Caco-2 (cell line): ENCODE data around the gene SLC28A1. TPM values are rescaled to one million over a fixed set of nuclear protein-coding genes. Genes with fewer than 3 reads are reported as not detected.
A peak's percentile ranks its signal among the peaks of the same experiment; 100 is the strongest.

Experiments
- BruUV-seq: library from RNA; stranded (reverse); fragments of 400-500 nt; replicated peaks from 2 replicates; lab custom pipeline; 2021; lab: Mats Ljungman, UMichigan
- CTCF ChIA-PET: fragments of 300-600 bp; sonication (Branson Sonifier 250); formaldehyde crosslinking; loops from one replicate; lab custom pipeline; 2022; ENCODE audit warnings: antibody characterized with exemption; lab: Charles Lee
- POLR2A ChIA-PET: fragments of 300-600 bp; sonication (Branson Sonifier 250); formaldehyde crosslinking; loops from one replicate; lab custom pipeline; 2022; ENCODE audit warnings: antibody characterized with exemption; lab: Charles Lee
- DNase-seq, 2 experiments: peaks; one replicate each; pipeline versions ENCODE4 v3.0.0 to v3.0.0-alpha.2; 2020 to 2022
- H3K27me3 ChIP-seq: replicated peaks from 2 replicates; pipeline ENCODE4 v1.6.0; 2011; ENCODE audit warnings: low read length; ENCODE audit not compliant: control insufficient read depth, insufficient read depth
- H3K36me3 ChIP-seq: 2 replicates; pipeline ENCODE4 v1.5.1; 2011; ENCODE audit warnings: low read length; ENCODE audit not compliant: control insufficient read depth, insufficient read depth
- H3K4me1 ChIP-seq: fragments of 250-450 bp; sonication (Bioruptor Pico); 2 replicates; pipeline ENCODE4 v1.5.1; 2020; ENCODE audit warnings: mild to moderate bottlenecking
- H3K4me3 ChIP-seq: 2 replicates; pipeline ENCODE4 v1.5.1; 2011; ENCODE audit warnings: low read depth, mild to moderate bottlenecking, control low read depth, low read length
- H3K9me3 ChIP-seq: fragments of 250-450 bp; sonication (Bioruptor Pico); 2 replicates; pipeline ENCODE4 v1.5.1; 2020; ENCODE audit warnings: mild to moderate bottlenecking, moderate library complexity
- H3K27ac Mint-ChIP-seq: one replicate; pipeline ENCODE4 v1.8.0; 2022; ENCODE audit warnings: mixed read lengths; ENCODE audit not compliant: unreplicated experiment
- H3K27me3 Mint-ChIP-seq: one replicate; pipeline ENCODE4 v1.8.0; 2022; ENCODE audit warnings: mixed read lengths; ENCODE audit not compliant: insufficient read depth, unreplicated experiment
- H3K36me3 Mint-ChIP-seq: one replicate; pipeline ENCODE4 v1.8.0; 2022; ENCODE audit warnings: mild to moderate bottlenecking, mixed read lengths; ENCODE audit not compliant: insufficient read depth, unreplicated experiment
- H3K4me1 Mint-ChIP-seq: one replicate; pipeline ENCODE4 v1.8.0; 2022; ENCODE audit warnings: low read depth, mixed read lengths; ENCODE audit not compliant: unreplicated experiment
- H3K4me3 Mint-ChIP-seq: one replicate; pipeline ENCODE4 v1.8.0; 2022; ENCODE audit warnings: mild to moderate bottlenecking, moderate library complexity, mixed read lengths; ENCODE audit not compliant: unreplicated experiment
- H3K9me3 Mint-ChIP-seq: one replicate; pipeline ENCODE4 v1.8.0; 2022; ENCODE audit warnings: mixed read lengths; ENCODE audit not compliant: unreplicated experiment
- intact Hi-C: fragments of 100-400 bp; cut with micrococcal nuclease; formaldehyde crosslinking; loops from one replicate; pipeline ENCODE4 v1.10.0; 2022; ENCODE audit not compliant: unreplicated experiment
- total RNA-seq: library from RNA; stranded (reverse); gene quantifications from 2 replicates; pipeline ENCODE4 v1.2.3, GENCODE V29; 2022
- TF ChIP-seq, protein P1 (sequence below), 2 experiments: fragments of 200-600 bp in 1 of 2; IDR thresholded peaks; 1 replicate in 1 of 2; 2 replicates in 1 of 2; pipeline versions ENCODE4 v1.5.1 to v1.8.0; 2011 to 2022; ENCODE audit warnings: antibody characterized with exemption in 1 of 2, control low read depth in 1 of 2, inconsistent platforms in 1 of 2, low read depth in 1 of 2, low read length in 1 of 2, mild to moderate bottlenecking in 1 of 2, moderate library complexity in 1 of 2; ENCODE audit not compliant: insufficient read depth in 1 of 2, severe bottlenecking in 1 of 2, unreplicated experiment in 1 of 2

SLC28A1 gene
- total RNA-seq, 1 experiment from 2014 or later: not detected

DNA sequence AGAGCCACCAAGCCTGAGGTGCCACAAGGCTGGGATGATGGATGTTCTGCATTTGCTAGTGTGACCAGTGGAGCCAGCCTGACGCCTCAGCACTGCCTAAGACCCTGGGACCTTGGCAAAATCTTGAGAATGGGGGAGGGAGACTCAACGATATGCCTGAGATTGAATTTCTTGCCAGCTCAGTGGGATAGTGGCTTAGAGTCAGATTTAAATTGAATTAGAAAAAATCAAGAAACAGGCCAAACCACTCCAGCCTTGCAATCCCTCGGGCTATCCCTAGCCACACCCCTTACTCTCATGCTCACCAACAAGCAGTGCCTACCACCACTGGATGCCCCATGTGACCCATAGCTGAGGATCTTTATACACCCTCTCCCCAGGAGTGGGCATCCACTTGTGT, 78.5 kb downstream of the SLC28A1 start:
- Histone ChIP-seq H3K27me3 (no peaks in the 10 kb centered on the region), H3K9me3 (no peaks in the 10 kb centered on the region; the same call in 1 of the 2 replicates), H3K4me1 (peaks cover 9% of the 10 kb centered on the region), H3K36me3 (no peaks in the 10 kb centered on the region), H3K4me3 (no peak overlapping the region)
- TF ChIP-seq, protein P1, sequence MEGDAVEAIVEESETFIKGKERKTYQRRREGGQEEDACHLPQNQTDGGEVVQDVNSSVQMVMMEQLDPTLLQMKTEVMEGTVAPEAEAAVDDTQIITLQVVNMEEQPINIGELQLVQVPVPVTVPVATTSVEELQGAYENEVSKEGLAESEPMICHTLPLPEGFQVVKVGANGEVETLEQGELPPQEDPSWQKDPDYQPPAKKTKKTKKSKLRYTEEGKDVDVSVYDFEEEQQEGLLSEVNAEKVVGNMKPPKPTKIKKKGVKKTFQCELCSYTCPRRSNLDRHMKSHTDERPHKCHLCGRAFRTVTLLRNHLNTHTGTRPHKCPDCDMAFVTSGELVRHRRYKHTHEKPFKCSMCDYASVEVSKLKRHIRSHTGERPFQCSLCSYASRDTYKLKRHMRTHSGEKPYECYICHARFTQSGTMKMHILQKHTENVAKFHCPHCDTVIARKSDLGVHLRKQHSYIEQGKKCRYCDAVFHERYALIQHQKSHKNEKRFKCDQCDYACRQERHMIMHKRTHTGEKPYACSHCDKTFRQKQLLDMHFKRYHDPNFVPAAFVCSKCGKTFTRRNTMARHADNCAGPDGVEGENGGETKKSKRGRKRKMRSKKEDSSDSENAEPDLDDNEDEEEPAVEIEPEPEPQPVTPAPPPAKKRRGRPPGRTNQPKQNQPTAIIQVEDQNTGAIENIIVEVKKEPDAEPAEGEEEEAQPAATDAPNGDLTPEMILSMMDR (IDR thresholded peaks at IDR 0.05; ENCODE audit: insufficient read depth in 1 of 2, low read depth in 1 of 2, low read length in 1 of 2, severe bottlenecking in 1 of 2, unreplicated experiment in 1 of 2): no peak
- ChIA-PET CTCF (interaction anchor here (0.6 kb wide), 1 partner anchor 563 kb away, joined by 3 read pairs; no protein-coding TSS in a partner anchor), POLR2A (no interaction called here)
- Mint-ChIP-seq H3K4me1 (peaks cover 18% of the 10 kb centered on the region), H3K27ac (no peak overlapping the region), H3K27me3 (no peaks in the 10 kb centered on the region), H3K36me3 (no peaks in the 10 kb centered on the region), H3K4me3 (no peak overlapping the region), H3K9me3 (peaks cover 15% of the 10 kb centered on the region)
- no TSS peak for BruUV-seq
- intact Hi-C loops: no loop called here
- no peak for DNase-seq

DNA sequence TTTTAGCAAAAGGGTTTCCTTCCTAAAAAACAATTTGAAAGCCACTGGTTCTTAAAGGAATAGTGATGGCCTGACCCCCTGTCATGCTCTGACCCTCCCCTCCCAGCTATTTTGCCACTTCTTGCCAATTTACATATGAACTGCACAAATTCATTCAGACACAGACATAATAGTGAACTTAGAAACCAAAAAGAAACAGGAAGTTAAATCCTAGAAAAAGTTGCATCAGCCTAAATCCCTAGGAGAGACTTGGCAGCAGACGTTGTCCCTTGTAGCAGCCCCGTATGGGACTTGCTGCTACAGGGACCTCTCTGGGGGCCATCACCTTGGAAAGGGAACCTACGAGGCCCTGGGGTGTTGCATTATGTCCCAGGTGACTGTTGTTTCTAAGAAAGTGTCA, 82.9 kb downstream of the SLC28A1 start:
- TF ChIP-seq, protein P1 (IDR thresholded peaks at IDR 0.05; ENCODE audit: insufficient read depth in 1 of 2, low read depth in 1 of 2, low read length in 1 of 2, severe bottlenecking in 1 of 2, unreplicated experiment in 1 of 2): no peak
- H3K9me3 Mint-ChIP-seq: peaks cover 15% of the 10 kb centered on the region
- ChIA-PET POLR2A (no interaction called here), CTCF (no interaction called here)
- H3K36me3 ChIP-seq: no peaks in the 10 kb centered on the region
- no peaks in the 10 kb centered on the region for H3K27me3 ChIP-seq
- BruUV-seq: no TSS peak
- no peaks in the 10 kb centered on the region for H3K4me1 ChIP-seq
- no peaks in the 10 kb centered on the region for H3K27me3 Mint-ChIP-seq
- H3K4me3 ChIP-seq: no peak overlapping the region
- H3K4me1 Mint-ChIP-seq: peaks cover 3% of the 10 kb centered on the region
- DNase-seq: no peak
- peak overlapping the region; percentile 59 for H3K27ac Mint-ChIP-seq
- H3K4me3 Mint-ChIP-seq: no peak overlapping the region
- no peaks in the 10 kb centered on the region; the same call in 1 of the 2 replicates for H3K9me3 ChIP-seq
- intact Hi-C loops: no loop called here
- H3K36me3 Mint-ChIP-seq: no peaks in the 10 kb centered on the region

DNA sequence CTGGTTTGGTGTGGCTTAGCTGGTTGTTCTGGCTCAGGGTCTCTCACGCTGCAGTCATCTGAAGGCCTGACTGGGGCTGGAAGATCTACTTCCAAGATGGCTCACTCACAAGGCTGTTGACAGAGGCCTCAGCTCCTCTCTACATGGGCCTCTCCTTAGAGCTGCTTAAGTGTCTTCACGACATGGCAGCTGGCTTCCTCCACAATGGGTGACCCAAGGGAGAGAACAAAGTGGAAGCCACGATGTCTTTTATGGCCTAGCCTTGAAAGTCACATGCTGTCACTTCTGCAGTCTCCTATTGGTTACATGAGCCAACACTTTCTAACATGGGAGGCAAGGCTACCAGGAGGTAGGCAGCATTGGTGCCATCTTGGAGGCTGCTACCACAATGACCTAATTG, 83.8 kb downstream of the SLC28A1 start:
- CTCF ChIA-PET: no interaction called here
- no TSS peak for BruUV-seq

More for the DNA sequence above, 83.8 kb downstream of the SLC28A1 start:
- Histone ChIP-seq H3K36me3 (no peaks in the 10 kb centered on the region), H3K4me1 (no peaks in the 10 kb centered on the region), H3K4me3 (no peak overlapping the region), H3K9me3 (no peaks in the 10 kb centered on the region; the same call in 1 of the 2 replicates), H3K27me3 (no peaks in the 10 kb centered on the region)
- Mint-ChIP-seq H3K36me3 (no peaks in the 10 kb centered on the region), H3K9me3 (peaks cover 15% of the 10 kb centered on the region), H3K27ac (no peak overlapping the region), H3K4me3 (no peak overlapping the region), H3K4me1 (no peaks in the 10 kb centered on the region), H3K27me3 (no peaks in the 10 kb centered on the region)
- TF ChIP-seq, protein P1 (IDR thresholded peaks at IDR 0.05; ENCODE audit: insufficient read depth in 1 of 2, low read depth in 1 of 2, low read length in 1 of 2, severe bottlenecking in 1 of 2, unreplicated experiment in 1 of 2): no peak
- POLR2A ChIA-PET: no interaction called here
- no peak for DNase-seq
- intact Hi-C loops: no loop called here
